Stimulated activated naive CD8-positive, alpha-beta T cell treated with anti-CD3 and anti-CD28 coated beads, Interleukin-15, amount 100 ng/mL, for 72 hours (primary cell): ENCODE data around the gene FGFR2.
"Not testable (repeated sequence)": the region's sequence is repeated elsewhere in the genome, so short reads cannot be mapped to it uniquely, and the experiment has no call there.

Source experiments
- ATAC-seq: fragments of 150-1000 bp; cut with Tn5 transposase; 2 replicates; pipeline ENCODE4 v1.10.0; 2021; ENCODE audit warnings: mild to moderate bottlenecking, moderate library complexity
- DNase-seq, 2 donors: peaks; one replicate each; pipeline ENCODE4 v3.0.0; 2021 to 2022
- H3K27ac Mint-ChIP-seq, 2 donors: one replicate each; pipeline ENCODE4 v1.8.0; 2022; ENCODE audit warnings: mild to moderate bottlenecking in 2 of 2, mixed read lengths in 2 of 2, moderate library complexity in 2 of 2
- H3K27me3 Mint-ChIP-seq: one replicate; pipeline ENCODE4 v1.8.0; 2022; ENCODE audit warnings: mixed read lengths
- H3K4me1 Mint-ChIP-seq: one replicate; pipeline ENCODE4 v1.8.0; 2022; ENCODE audit warnings: mild to moderate bottlenecking, mixed read lengths
- H3K4me3 Mint-ChIP-seq, 2 donors: one replicate each; pipeline ENCODE4 v1.8.0; 2022; ENCODE audit warnings: mild to moderate bottlenecking in 2 of 2, mixed read lengths in 2 of 2, moderate library complexity in 1 of 2
- H3K9me3 Mint-ChIP-seq, 2 donors: one replicate each; pipeline ENCODE4 v1.8.0; 2022; ENCODE audit warnings: mixed read lengths in 2 of 2

FGFR2 gene

GRCh38 chr10:121531830-121532178 lies 66.4 kb downstream of the FGFR2 start:
- H3K4me3 Mint-ChIP-seq: no peak overlapping the region
- H3K9me3 Mint-ChIP-seq: no peaks in the 10 kb centered on the region
- H3K27ac Mint-ChIP-seq: no peak overlapping the region
- ATAC-seq: no peak
- no peaks in the 10 kb centered on the region for H3K4me1 Mint-ChIP-seq
- H3K27me3 Mint-ChIP-seq: peaks cover 7% of the 10 kb centered on the region
- DNase-seq: no peak

GRCh38 chr10:121531076-121531829 lies 67.0 kb downstream of the FGFR2 start:
- Mint-ChIP-seq H3K27ac (no peak overlapping the region), H3K9me3 (no peaks in the 10 kb centered on the region), H3K4me3 (no peak overlapping the region), H3K27me3 (peaks cover 7% of the 10 kb centered on the region), H3K4me1 (no peaks in the 10 kb centered on the region)
- no peak for DNase-seq
- ATAC-seq: no peak

- ATAC-seq: no peak
- no peak for DNase-seq
- no peak overlapping the region for H3K4me3 Mint-ChIP-seq
- H3K27ac Mint-ChIP-seq: no peak overlapping the region
- peaks cover 7% of the 10 kb centered on the region for H3K27me3 Mint-ChIP-seq
- H3K4me1 Mint-ChIP-seq: no peaks in the 10 kb centered on the region
- no peaks in the 10 kb centered on the region for H3K9me3 Mint-ChIP-seq
These were observed 67.7 kb downstream of the FGFR2 start for GRCh38 chr10:121530481-121531075.

- Mint-ChIP-seq H3K9me3 (no peaks in the 10 kb centered on the region), H3K4me1 (no peaks in the 10 kb centered on the region), H3K27ac (no peak overlapping the region), H3K4me3 (no peak overlapping the region), H3K27me3 (peaks cover 7% of the 10 kb centered on the region)
- DNase-seq (no peak), ATAC-seq (no peak)
These were observed 70.6 kb downstream of the FGFR2 start for GRCh38 chr10:121527690-121528089.

- Mint-ChIP-seq H3K4me3 (no peak overlapping the region), H3K27me3 (peaks cover 7% of the 10 kb centered on the region), H3K9me3 (no peaks in the 10 kb centered on the region), H3K27ac (no peak overlapping the region), H3K4me1 (no peaks in the 10 kb centered on the region)
- no peak for DNase-seq
- no peak for ATAC-seq
These were observed 71.4 kb downstream of the FGFR2 start for GRCh38 chr10:121526801-121527221.

GRCh38 chr10:121526135-121526790 lies 72.0 kb downstream of the FGFR2 start:
- DNase-seq: no peak
- Mint-ChIP-seq H3K4me1 (no peaks in the 10 kb centered on the region), H3K4me3 (no peak overlapping the region), H3K27ac (no peak overlapping the region), H3K27me3 (peaks cover 7% of the 10 kb centered on the region), H3K9me3 (no peaks in the 10 kb centered on the region)
- ATAC-seq: no peak

- no peaks in the 10 kb centered on the region for H3K4me1 Mint-ChIP-seq
- H3K27me3 Mint-ChIP-seq: no peaks in the 10 kb centered on the region
- ATAC-seq: no peak
- no peak for DNase-seq
- H3K4me3 Mint-ChIP-seq: no peak overlapping the region
- no peak overlapping the region for H3K27ac Mint-ChIP-seq
- no peaks in the 10 kb centered on the region for H3K9me3 Mint-ChIP-seq
These were observed 72.8 kb downstream of the FGFR2 start for GRCh38 chr10:121525251-121526134.

- Mint-ChIP-seq H3K4me3 (no peak overlapping the region), H3K4me1 (no peaks in the 10 kb centered on the region), H3K9me3 (no peaks in the 10 kb centered on the region), H3K27me3 (no peaks in the 10 kb centered on the region), H3K27ac (no peak overlapping the region)
- ATAC-seq (no peak), DNase-seq (no peak)
These were observed 74.0 kb downstream of the FGFR2 start for GRCh38 chr10:121524157-121524817.

GRCh38 chr10:121522831-121523230 lies 75.4 kb downstream of the FGFR2 start:
- no peak overlapping the region for H3K4me3 Mint-ChIP-seq
- no peaks in the 10 kb centered on the region for H3K9me3 Mint-ChIP-seq
- no peaks in the 10 kb centered on the region for H3K4me1 Mint-ChIP-seq
- DNase-seq (no peak), ATAC-seq (no peak)
- H3K27me3 Mint-ChIP-seq: no peaks in the 10 kb centered on the region
- H3K27ac Mint-ChIP-seq: no peak overlapping the region

GRCh38 chr10:121521794-121522556 lies 76.3 kb downstream of the FGFR2 start:
- H3K4me1 Mint-ChIP-seq: no peaks in the 10 kb centered on the region
- no peaks in the 10 kb centered on the region for H3K9me3 Mint-ChIP-seq
- H3K27ac Mint-ChIP-seq: no peak overlapping the region
- no peak for DNase-seq
- H3K4me3 Mint-ChIP-seq: no peak overlapping the region
- no peaks in the 10 kb centered on the region for H3K27me3 Mint-ChIP-seq
- ATAC-seq: no peak

GRCh38 chr10:121520526-121520925 lies 77.7 kb downstream of the FGFR2 start:
- not testable (repeated sequence) for ATAC-seq, H3K4me3 Mint-ChIP-seq, H3K27ac Mint-ChIP-seq, H3K9me3 Mint-ChIP-seq, DNase-seq, H3K27me3 Mint-ChIP-seq, H3K4me1 Mint-ChIP-seq

- ATAC-seq (no peak), DNase-seq (no peak)
- no peaks in the 10 kb centered on the region for H3K4me1 Mint-ChIP-seq
- no peaks in the 10 kb centered on the region for H3K9me3 Mint-ChIP-seq
- H3K27ac Mint-ChIP-seq: no peak overlapping the region
- H3K27me3 Mint-ChIP-seq: no peaks in the 10 kb centered on the region
- no peak overlapping the region for H3K4me3 Mint-ChIP-seq
These were observed 78.2 kb downstream of the FGFR2 start for GRCh38 chr10:121519901-121520493.

GRCh38 chr10:121519411-121519810 lies 78.8 kb downstream of the FGFR2 start:
- H3K27ac Mint-ChIP-seq: no peak overlapping the region
- H3K27me3 Mint-ChIP-seq: no peaks in the 10 kb centered on the region
- DNase-seq: no peak
- ATAC-seq: no peak
- H3K4me1 Mint-ChIP-seq: no peaks in the 10 kb centered on the region
- no peaks in the 10 kb centered on the region for H3K9me3 Mint-ChIP-seq
- H3K4me3 Mint-ChIP-seq: no peak overlapping the region

GRCh38 chr10:121518333-121518732 lies 79.9 kb downstream of the FGFR2 start:
- Mint-ChIP-seq H3K4me3 (no peak overlapping the region), H3K27me3 (no peaks in the 10 kb centered on the region), H3K4me1 (no peaks in the 10 kb centered on the region), H3K27ac (no peak overlapping the region), H3K9me3 (no peaks in the 10 kb centered on the region)
- DNase-seq (no peak), ATAC-seq (no peak)
